ENCODE results near the gene UVRAG. TPM values are rescaled to one million over a fixed set of nuclear protein-coding genes. Genes with fewer than 3 reads are reported as not detected.
"Not testable (repeated sequence)": the region's sequence is repeated elsewhere in the genome, so short reads cannot be mapped to it uniquely, and the experiment has no call there.

UVRAG gene
- polyA plus RNA-seq, 2 donors = 3.1 to 3.8 TPM

- H3K4me1 ChIP-seq (ENCODE audit: control insufficient read depth in 2 of 2, insufficient read depth in 2 of 2, low read length in 1 of 2) = no peaks in the 10 kb centered on the region
- no peaks in the 10 kb centered on the region for H3K27me3 ChIP-seq (ENCODE audit: control insufficient read depth in 1 of 2, insufficient read depth in 2 of 2, low read length in 2 of 2)
- H3K4me3 ChIP-seq (ENCODE audit: low read depth in 1 of 2, low read length in 2 of 2) = no peak overlapping the region
- WGBS, 2 donors = 59 to 92% methylated on average over 1 of the region's 1 CpG
- no peaks in the 10 kb centered on the region for H3K36me3 ChIP-seq (ENCODE audit: control insufficient read depth in 2 of 2, insufficient read depth in 2 of 2, low read length in 1 of 2)
- no peak overlapping the region for H3K27ac ChIP-seq (ENCODE audit: low read depth in 2 of 2, low read length in 1 of 2)
- no peaks in the 10 kb centered on the region for H3K9me3 ChIP-seq (ENCODE audit: control insufficient read depth in 2 of 2, insufficient read depth in 1 of 2, low read depth in 1 of 2, low read length in 1 of 2)
Observed at GRCh38 chr11:76073724-76074123, 258.7 kb downstream of the UVRAG start.

GRCh38 chr11:76074148-76075095 is 259.4 kb downstream of the UVRAG start:
- H3K4me1 ChIP-seq (ENCODE audit: control insufficient read depth in 2 of 2, insufficient read depth in 2 of 2, low read length in 1 of 2) = no peaks in the 10 kb centered on the region
- H3K36me3 ChIP-seq (ENCODE audit: control insufficient read depth in 2 of 2, insufficient read depth in 2 of 2, low read length in 1 of 2) = no peaks in the 10 kb centered on the region
- H3K27ac ChIP-seq (ENCODE audit: low read depth in 2 of 2, low read length in 1 of 2) = no peak overlapping the region
- H3K27me3 ChIP-seq (ENCODE audit: control insufficient read depth in 1 of 2, insufficient read depth in 2 of 2, low read length in 2 of 2) = no peaks in the 10 kb centered on the region
- 56 to 63% methylated on average over 1 of the region's 1 CpG for WGBS, 2 donors
- no peaks in the 10 kb centered on the region for H3K9me3 ChIP-seq (ENCODE audit: control insufficient read depth in 2 of 2, insufficient read depth in 1 of 2, low read depth in 1 of 2, low read length in 1 of 2)
- no peak overlapping the region for H3K4me3 ChIP-seq (ENCODE audit: low read depth in 1 of 2, low read length in 2 of 2)

GRCh38 chr11:76075716-76076115 is 260.7 kb downstream of the UVRAG start:
- Histone ChIP-seq H3K27ac (ENCODE audit: low read depth in 2 of 2, low read length in 1 of 2) (no peak overlapping the region), H3K4me3 (ENCODE audit: low read depth in 1 of 2, low read length in 2 of 2) (no peak overlapping the region), H3K4me1 (ENCODE audit: control insufficient read depth in 2 of 2, insufficient read depth in 2 of 2, low read length in 1 of 2) (no peaks in the 10 kb centered on the region), H3K36me3 (ENCODE audit: control insufficient read depth in 2 of 2, insufficient read depth in 2 of 2, low read length in 1 of 2) (no peaks in the 10 kb centered on the region), H3K9me3 (ENCODE audit: control insufficient read depth in 2 of 2, insufficient read depth in 1 of 2, low read depth in 1 of 2, low read length in 1 of 2) (no peaks in the 10 kb centered on the region), H3K27me3 (ENCODE audit: control insufficient read depth in 1 of 2, insufficient read depth in 2 of 2, low read length in 2 of 2) (no peaks in the 10 kb centered on the region)
- WGBS, 2 donors = 72 to 86% methylated on average over 2 of the region's 2 CpGs

- not testable (repeated sequence) for H3K36me3 ChIP-seq (ENCODE audit: control insufficient read depth in 2 of 2, insufficient read depth in 2 of 2, low read length in 1 of 2); H3K27ac ChIP-seq (ENCODE audit: low read depth in 2 of 2, low read length in 1 of 2); H3K4me3 ChIP-seq (ENCODE audit: low read depth in 1 of 2, low read length in 2 of 2); H3K4me1 ChIP-seq (ENCODE audit: control insufficient read depth in 2 of 2, insufficient read depth in 2 of 2, low read length in 1 of 2); H3K27me3 ChIP-seq (ENCODE audit: control insufficient read depth in 1 of 2, insufficient read depth in 2 of 2, low read length in 2 of 2); H3K9me3 ChIP-seq (ENCODE audit: control insufficient read depth in 2 of 2, insufficient read depth in 1 of 2, low read depth in 1 of 2, low read length in 1 of 2)
- 94 to 97% methylated on average over 4 of the region's 4 CpGs for WGBS, 2 donors
Observed at GRCh38 chr11:76076253-76076652, 261.2 kb downstream of the UVRAG start.

- 86 to 100% methylated on average over 1 of the region's 1 CpG for WGBS, 2 donors
- Histone ChIP-seq H3K27ac (ENCODE audit: low read depth in 2 of 2, low read length in 1 of 2) (no peak overlapping the region), H3K36me3 (ENCODE audit: control insufficient read depth in 2 of 2, insufficient read depth in 2 of 2, low read length in 1 of 2) (no peaks in the 10 kb centered on the region)
Observed at GRCh38 chr11:76076749-76077148, 261.7 kb downstream of the UVRAG start.

GRCh38 chr11:76077575-76078150 is 262.7 kb downstream of the UVRAG start:
- Histone ChIP-seq H3K9me3 (ENCODE audit: control insufficient read depth in 2 of 2, insufficient read depth in 1 of 2, low read depth in 1 of 2, low read length in 1 of 2) (no peaks in the 10 kb centered on the region), H3K27me3 (ENCODE audit: control insufficient read depth in 1 of 2, insufficient read depth in 2 of 2, low read length in 2 of 2) (no peaks in the 10 kb centered on the region), H3K4me3 (ENCODE audit: low read depth in 1 of 2, low read length in 2 of 2) (no peak overlapping the region), H3K36me3 (ENCODE audit: control insufficient read depth in 2 of 2, insufficient read depth in 2 of 2, low read length in 1 of 2) (no peaks in the 10 kb centered on the region), H3K4me1 (ENCODE audit: control insufficient read depth in 2 of 2, insufficient read depth in 2 of 2, low read length in 1 of 2) (no peaks in the 10 kb centered on the region), H3K27ac (ENCODE audit: low read depth in 2 of 2, low read length in 1 of 2) (no peak overlapping the region)
- whole genome bisulfite sequencing, 2 donors = 56 to 57% methylated on average over 1 of the region's 1 CpG

More at GRCh38 chr11:76076749-76077148, 261.7 kb downstream of the UVRAG start:
- Histone ChIP-seq H3K9me3 (ENCODE audit: control insufficient read depth in 2 of 2, insufficient read depth in 1 of 2, low read depth in 1 of 2, low read length in 1 of 2) (no peaks in the 10 kb centered on the region), H3K4me3 (ENCODE audit: low read depth in 1 of 2, low read length in 2 of 2) (no peak overlapping the region), H3K27me3 (ENCODE audit: control insufficient read depth in 1 of 2, insufficient read depth in 2 of 2, low read length in 2 of 2) (no peaks in the 10 kb centered on the region), H3K4me1 (ENCODE audit: control insufficient read depth in 2 of 2, insufficient read depth in 2 of 2, low read length in 1 of 2) (no peaks in the 10 kb centered on the region)

- not testable (repeated sequence) for H3K4me3 ChIP-seq (ENCODE audit: low read depth in 1 of 2, low read length in 2 of 2); H3K4me1 ChIP-seq (ENCODE audit: control insufficient read depth in 2 of 2, insufficient read depth in 2 of 2, low read length in 1 of 2); H3K27ac ChIP-seq (ENCODE audit: low read depth in 2 of 2, low read length in 1 of 2); H3K27me3 ChIP-seq (ENCODE audit: control insufficient read depth in 1 of 2, insufficient read depth in 2 of 2, low read length in 2 of 2); H3K36me3 ChIP-seq (ENCODE audit: control insufficient read depth in 2 of 2, insufficient read depth in 2 of 2, low read length in 1 of 2); H3K9me3 ChIP-seq (ENCODE audit: control insufficient read depth in 2 of 2, insufficient read depth in 1 of 2, low read depth in 1 of 2, low read length in 1 of 2)
- WGBS, 2 donors = 94 to 96% methylated on average over 5 of the region's 5 CpGs
Observed at GRCh38 chr11:76081084-76081483, 266.1 kb downstream of the UVRAG start.

GRCh38 chr11:76083563-76084451 is 268.8 kb downstream of the UVRAG start:
- Histone ChIP-seq H3K27ac (ENCODE audit: low read depth in 2 of 2, low read length in 1 of 2) (no peak overlapping the region), H3K27me3 (ENCODE audit: control insufficient read depth in 1 of 2, insufficient read depth in 2 of 2, low read length in 2 of 2) (no peaks in the 10 kb centered on the region), H3K36me3 (ENCODE audit: control insufficient read depth in 2 of 2, insufficient read depth in 2 of 2, low read length in 1 of 2) (no peaks in the 10 kb centered on the region), H3K4me1 (ENCODE audit: control insufficient read depth in 2 of 2, insufficient read depth in 2 of 2, low read length in 1 of 2) (no peaks in the 10 kb centered on the region), H3K9me3 (ENCODE audit: control insufficient read depth in 2 of 2, insufficient read depth in 1 of 2, low read depth in 1 of 2, low read length in 1 of 2) (no peaks in the 10 kb centered on the region), H3K4me3 (ENCODE audit: low read depth in 1 of 2, low read length in 2 of 2) (no peak overlapping the region)
- 77 to 79% methylated on average over 7 of the region's 7 CpGs for WGBS, 2 donors

- WGBS, 2 donors = 91 to 94% methylated on average over 1 of the region's 1 CpG
- Histone ChIP-seq H3K4me3 (ENCODE audit: low read depth in 1 of 2, low read length in 2 of 2) (no peak overlapping the region), H3K36me3 (ENCODE audit: control insufficient read depth in 2 of 2, insufficient read depth in 2 of 2, low read length in 1 of 2) (no peaks in the 10 kb centered on the region), H3K9me3 (ENCODE audit: control insufficient read depth in 2 of 2, insufficient read depth in 1 of 2, low read depth in 1 of 2, low read length in 1 of 2) (no peaks in the 10 kb centered on the region), H3K27ac (ENCODE audit: low read depth in 2 of 2, low read length in 1 of 2) (no peak overlapping the region), H3K4me1 (ENCODE audit: control insufficient read depth in 2 of 2, insufficient read depth in 2 of 2, low read length in 1 of 2) (no peaks in the 10 kb centered on the region), H3K27me3 (ENCODE audit: control insufficient read depth in 1 of 2, insufficient read depth in 2 of 2, low read length in 2 of 2) (no peaks in the 10 kb centered on the region)
Observed at GRCh38 chr11:76085270-76085669, 270.3 kb downstream of the UVRAG start.
